WTC11 (cell line): ENCODE data around the gene BCAS1. TPM values are rescaled to one million over a fixed set of nuclear protein-coding genes. Genes with fewer than 3 reads are reported as not detected.

ENCODE experiments used
- ATAC-seq: fragments of 200-7000 bp; cut with Tn5 transposase; 2 replicates; pipeline ENCODE4 v1.10.0; 2021; ENCODE audit warnings: mild to moderate bottlenecking, moderate library complexity
- CTCF ChIA-PET: fragments of 300-600 bp; sonication (Branson Sonifier 250); formaldehyde crosslinking; loops from one replicate; lab custom pipeline; 2021; ENCODE audit warnings: antibody characterized with exemption; lab: Charles Lee
- POLR2A ChIA-PET: fragments of 350-600 bp; sonication (Branson Sonifier 250); formaldehyde crosslinking; loops from one replicate; lab custom pipeline; 2021; ENCODE audit warnings: antibody characterized with exemption; lab: Charles Lee
- DNase-seq: peaks from one replicate; pipeline ENCODE4 v3.0.0; 2021; ENCODE audit warnings: low spot score
- H3K27ac Mint-ChIP-seq: 2 replicates; pipeline ENCODE4 v1.8.0; 2021; ENCODE audit warnings: mixed read lengths
- H3K27me3 Mint-ChIP-seq: 2 replicates; pipeline ENCODE4 v1.8.0; 2021; ENCODE audit warnings: low read depth, mild to moderate bottlenecking, moderate library complexity, mixed read lengths
- H3K36me3 Mint-ChIP-seq: 2 replicates; pipeline ENCODE4 v1.8.0; 2021; ENCODE audit warnings: mixed read lengths
- H3K4me1 Mint-ChIP-seq: 2 replicates; pipeline ENCODE4 v1.8.0; 2022; ENCODE audit warnings: mixed read lengths
- H3K4me3 Mint-ChIP-seq: 2 replicates; pipeline ENCODE4 v1.8.0; 2021; ENCODE audit warnings: mild to moderate bottlenecking, moderate library complexity, mixed read lengths
- H3K9me3 Mint-ChIP-seq: 2 replicates; pipeline ENCODE4 v1.8.0; 2021; ENCODE audit warnings: mixed read lengths
- ELF4 ChIP-seq: sonication (generic); formaldehyde crosslinking; IDR thresholded peaks from 2 replicates; pipeline ENCODE4 v1.8.1; 2022; ENCODE audit warnings: low read depth, mild to moderate bottlenecking, moderate library complexity, missing genetic modification reagents
- FOXJ3 ChIP-seq: sonication (generic); formaldehyde crosslinking; IDR thresholded peaks from 2 replicates; pipeline ENCODE4 v1.9.0; 2021; ENCODE audit warnings: missing genetic modification reagents, mild to moderate bottlenecking, borderline replicate concordance
- GRHL2 ChIP-seq: fragments of 250-450 bp; sonication (Bioruptor Pico); IDR thresholded peaks from 2 replicates; pipeline ENCODE4 v1.8.0; 2022; ENCODE audit warnings: mild to moderate bottlenecking, moderate library complexity; ENCODE audit not compliant: insufficient replicate concordance, severe bottlenecking
- GTF2I ChIP-seq: fragments of 250-450 bp; sonication (Bioruptor Pico); conservative IDR thresholded peaks from 2 replicates; pipeline ENCODE4 v1.4.0; 2021; ENCODE audit warnings: mild to moderate bottlenecking
- JAZF1 ChIP-seq: fragments of 250-450 bp; sonication (Bioruptor Pico); IDR thresholded peaks from 2 replicates; pipeline ENCODE4 v1.9.0; 2021; ENCODE audit warnings: moderate library complexity, mild to moderate bottlenecking, inconsistent platforms
- KAT7 ChIP-seq: sonication (generic); formaldehyde crosslinking; IDR thresholded peaks from 2 replicates; pipeline ENCODE4 v1.8.1; 2023; ENCODE audit warnings: missing genetic modification reagents, mild to moderate bottlenecking, borderline replicate concordance
- OVOL2 ChIP-seq: fragments of 250-450 bp; sonication (Bioruptor Pico); IDR thresholded peaks from 2 replicates; pipeline ENCODE4 v1.9.0; 2021; ENCODE audit warnings: mild to moderate bottlenecking, borderline replicate concordance
- SMAD4 ChIP-seq: sonication (generic); formaldehyde crosslinking; IDR thresholded peaks from 2 replicates; pipeline ENCODE4 v1.8.0; 2022; ENCODE audit warnings: mild to moderate bottlenecking, missing genetic modification reagents
- TEAD4 ChIP-seq: sonication (generic); formaldehyde crosslinking; IDR thresholded peaks from 2 replicates; pipeline ENCODE4 v1.8.0; 2022; ENCODE audit warnings: mild to moderate bottlenecking, missing genetic modification reagents
- ZBTB21 ChIP-seq: sonication (generic); formaldehyde crosslinking; IDR thresholded peaks from 2 replicates; pipeline ENCODE4 v1.8.1; 2023; ENCODE audit warnings: mild to moderate bottlenecking, missing genetic modification reagents, borderline replicate concordance
- ZNF423 ChIP-seq: fragments of 250-450 bp; sonication (Bioruptor Pico); IDR thresholded peaks from 2 replicates; pipeline ENCODE4 v2.1.2; 2022; ENCODE audit warnings: mild to moderate bottlenecking, moderate library complexity
- total RNA-seq: library from RNA; stranded (reverse); gene quantifications from 3 replicates; pipeline ENCODE4 v1.2.3, GENCODE V29; 2021
- TF ChIP-seq, protein P1 (sequence below): sonication (generic); formaldehyde crosslinking; IDR thresholded peaks from 2 replicates; pipeline ENCODE4 v1.8.0; 2023; ENCODE audit warnings: missing genetic modification reagents, mild to moderate bottlenecking, borderline replicate concordance
- TF ChIP-seq, protein P2 (sequence below): sonication (generic); formaldehyde crosslinking; IDR thresholded peaks from 2 replicates; pipeline ENCODE4 v1.8.0; 2023; ENCODE audit warnings: mild to moderate bottlenecking, missing genetic modification reagents
- TF ChIP-seq, protein P3 (sequence below): sonication (generic); formaldehyde crosslinking; IDR thresholded peaks from 2 replicates; pipeline ENCODE4 v1.8.1; 2023; ENCODE audit warnings: mild to moderate bottlenecking, missing genetic modification reagents, moderate library complexity
- TF ChIP-seq, protein P4 (sequence below): fragments of 250-450 bp; sonication (Bioruptor Pico); IDR thresholded peaks from 2 replicates; pipeline ENCODE4 v1.9.0; 2021; ENCODE audit warnings: mild to moderate bottlenecking
- TF ChIP-seq, protein P5 (sequence below): sonication (generic); formaldehyde crosslinking; IDR thresholded peaks from 2 replicates; pipeline ENCODE4 v1.8.1; 2022; ENCODE audit warnings: mild to moderate bottlenecking, missing genetic modification reagents, moderate library complexity, borderline replicate concordance
- TF ChIP-seq, protein P6 (sequence below): fragments of 250-450 bp; sonication (Bioruptor Pico); IDR thresholded peaks from 2 replicates; pipeline ENCODE4 v2.1.2; 2022; ENCODE audit warnings: mild to moderate bottlenecking, moderate library complexity
- TF ChIP-seq, protein P7 (sequence below): fragments of 250-450 bp; sonication (Bioruptor Pico); IDR thresholded peaks from 2 replicates; pipeline ENCODE4 v1.9.0; 2021; ENCODE audit warnings: mild to moderate bottlenecking, borderline replicate concordance

Gene BCAS1
- total RNA-seq, 1 experiment from 2014 or later = 0.11 TPM

DNA sequence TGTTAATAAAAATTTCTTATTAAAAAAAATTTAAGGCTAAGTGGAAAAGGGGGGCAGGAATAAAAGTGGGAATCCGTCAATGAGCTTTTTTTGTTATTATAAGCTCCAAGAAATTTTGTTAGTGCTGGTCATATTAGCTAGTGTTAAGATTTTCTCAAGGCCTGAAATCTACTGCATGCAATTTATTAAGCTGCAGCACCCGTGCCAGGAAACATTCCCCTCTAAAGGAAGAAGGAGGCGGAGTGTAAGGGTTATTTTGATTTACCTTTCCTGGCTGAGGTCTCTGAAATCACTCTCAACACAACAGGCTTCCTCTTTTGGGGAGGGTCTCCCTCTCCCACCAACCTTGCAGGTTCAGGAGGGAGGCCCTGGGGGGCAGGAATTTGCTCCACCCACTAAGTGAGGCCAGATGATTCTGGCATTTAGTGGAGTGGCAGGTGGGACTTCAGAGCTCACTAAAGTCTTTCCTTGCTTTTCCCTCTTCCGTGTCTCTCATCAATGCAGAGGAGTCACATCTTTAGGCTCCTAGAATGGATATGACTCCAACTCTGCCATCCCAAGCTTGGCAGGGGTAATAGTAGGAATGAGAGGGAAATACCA, 168.8 kb downstream of the BCAS1 start:
- no peaks in the 10 kb centered on the region for H3K36me3 Mint-ChIP-seq
- POLR2A ChIA-PET = interaction anchor here (0.6 kb wide), 1 partner anchor 89 kb away, joined by 3 read pairs; no protein-coding TSS in a partner anchor
- peak overlapping the region; percentile 70; the same call in 1 of the 2 replicates for H3K27ac Mint-ChIP-seq
- no peak for DNase-seq
- no peak; the same call in 1 of the 2 replicates for ATAC-seq
- H3K27me3 Mint-ChIP-seq = no peaks in the 10 kb centered on the region; the same call in 1 of the 2 replicates
- no peaks in the 10 kb centered on the region for H3K9me3 Mint-ChIP-seq
- H3K4me3 Mint-ChIP-seq = no peak overlapping the region
- CTCF ChIA-PET = interaction anchor here (0.5 to 6.7 kb wide), 5 partner anchors 14 to 292 kb away, joined by 3 to 68 read pairs (median 4); no protein-coding TSS in a partner anchor
- H3K4me1 Mint-ChIP-seq = peaks cover 43% of the 10 kb centered on the region
- TF ChIP-seq GTF2I (CRISPR knock-in tag) (no peak), KAT7 (no peak), GRHL2 (CRISPR knock-in tag) (no peak), FOXJ3 (no peak), ELF4 (no peak), ZNF423 (CRISPR knock-in tag) (no peak), TEAD4 (CRISPR knock-in tag) (no peak), JAZF1 (CRISPR knock-in tag) (no peak), SMAD4 (CRISPR knock-in tag) (no peak), ZBTB21 (CRISPR knock-in tag) (no peak), OVOL2 (CRISPR knock-in tag) (no peak)
- TF ChIP-seq, protein P1, sequence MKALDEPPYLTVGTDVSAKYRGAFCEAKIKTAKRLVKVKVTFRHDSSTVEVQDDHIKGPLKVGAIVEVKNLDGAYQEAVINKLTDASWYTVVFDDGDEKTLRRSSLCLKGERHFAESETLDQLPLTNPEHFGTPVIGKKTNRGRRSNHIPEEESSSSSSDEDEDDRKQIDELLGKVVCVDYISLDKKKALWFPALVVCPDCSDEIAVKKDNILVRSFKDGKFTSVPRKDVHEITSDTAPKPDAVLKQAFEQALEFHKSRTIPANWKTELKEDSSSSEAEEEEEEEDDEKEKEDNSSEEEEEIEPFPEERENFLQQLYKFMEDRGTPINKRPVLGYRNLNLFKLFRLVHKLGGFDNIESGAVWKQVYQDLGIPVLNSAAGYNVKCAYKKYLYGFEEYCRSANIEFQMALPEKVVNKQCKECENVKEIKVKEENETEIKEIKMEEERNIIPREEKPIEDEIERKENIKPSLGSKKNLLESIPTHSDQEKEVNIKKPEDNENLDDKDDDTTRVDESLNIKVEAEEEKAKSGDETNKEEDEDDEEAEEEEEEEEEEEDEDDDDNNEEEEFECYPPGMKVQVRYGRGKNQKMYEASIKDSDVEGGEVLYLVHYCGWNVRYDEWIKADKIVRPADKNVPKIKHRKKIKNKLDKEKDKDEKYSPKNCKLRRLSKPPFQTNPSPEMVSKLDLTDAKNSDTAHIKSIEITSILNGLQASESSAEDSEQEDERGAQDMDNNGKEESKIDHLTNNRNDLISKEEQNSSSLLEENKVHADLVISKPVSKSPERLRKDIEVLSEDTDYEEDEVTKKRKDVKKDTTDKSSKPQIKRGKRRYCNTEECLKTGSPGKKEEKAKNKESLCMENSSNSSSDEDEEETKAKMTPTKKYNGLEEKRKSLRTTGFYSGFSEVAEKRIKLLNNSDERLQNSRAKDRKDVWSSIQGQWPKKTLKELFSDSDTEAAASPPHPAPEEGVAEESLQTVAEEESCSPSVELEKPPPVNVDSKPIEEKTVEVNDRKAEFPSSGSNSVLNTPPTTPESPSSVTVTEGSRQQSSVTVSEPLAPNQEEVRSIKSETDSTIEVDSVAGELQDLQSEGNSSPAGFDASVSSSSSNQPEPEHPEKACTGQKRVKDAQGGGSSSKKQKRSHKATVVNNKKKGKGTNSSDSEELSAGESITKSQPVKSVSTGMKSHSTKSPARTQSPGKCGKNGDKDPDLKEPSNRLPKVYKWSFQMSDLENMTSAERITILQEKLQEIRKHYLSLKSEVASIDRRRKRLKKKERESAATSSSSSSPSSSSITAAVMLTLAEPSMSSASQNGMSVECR = no peak
- TF ChIP-seq, protein P2, sequence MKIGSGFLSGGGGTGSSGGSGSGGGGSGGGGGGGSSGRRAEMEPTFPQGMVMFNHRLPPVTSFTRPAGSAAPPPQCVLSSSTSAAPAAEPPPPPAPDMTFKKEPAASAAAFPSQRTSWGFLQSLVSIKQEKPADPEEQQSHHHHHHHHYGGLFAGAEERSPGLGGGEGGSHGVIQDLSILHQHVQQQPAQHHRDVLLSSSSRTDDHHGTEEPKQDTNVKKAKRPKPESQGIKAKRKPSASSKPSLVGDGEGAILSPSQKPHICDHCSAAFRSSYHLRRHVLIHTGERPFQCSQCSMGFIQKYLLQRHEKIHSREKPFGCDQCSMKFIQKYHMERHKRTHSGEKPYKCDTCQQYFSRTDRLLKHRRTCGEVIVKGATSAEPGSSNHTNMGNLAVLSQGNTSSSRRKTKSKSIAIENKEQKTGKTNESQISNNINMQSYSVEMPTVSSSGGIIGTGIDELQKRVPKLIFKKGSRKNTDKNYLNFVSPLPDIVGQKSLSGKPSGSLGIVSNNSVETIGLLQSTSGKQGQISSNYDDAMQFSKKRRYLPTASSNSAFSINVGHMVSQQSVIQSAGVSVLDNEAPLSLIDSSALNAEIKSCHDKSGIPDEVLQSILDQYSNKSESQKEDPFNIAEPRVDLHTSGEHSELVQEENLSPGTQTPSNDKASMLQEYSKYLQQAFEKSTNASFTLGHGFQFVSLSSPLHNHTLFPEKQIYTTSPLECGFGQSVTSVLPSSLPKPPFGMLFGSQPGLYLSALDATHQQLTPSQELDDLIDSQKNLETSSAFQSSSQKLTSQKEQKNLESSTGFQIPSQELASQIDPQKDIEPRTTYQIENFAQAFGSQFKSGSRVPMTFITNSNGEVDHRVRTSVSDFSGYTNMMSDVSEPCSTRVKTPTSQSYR (CRISPR knock-in tag) = no peak
- TF ChIP-seq, protein P3, sequence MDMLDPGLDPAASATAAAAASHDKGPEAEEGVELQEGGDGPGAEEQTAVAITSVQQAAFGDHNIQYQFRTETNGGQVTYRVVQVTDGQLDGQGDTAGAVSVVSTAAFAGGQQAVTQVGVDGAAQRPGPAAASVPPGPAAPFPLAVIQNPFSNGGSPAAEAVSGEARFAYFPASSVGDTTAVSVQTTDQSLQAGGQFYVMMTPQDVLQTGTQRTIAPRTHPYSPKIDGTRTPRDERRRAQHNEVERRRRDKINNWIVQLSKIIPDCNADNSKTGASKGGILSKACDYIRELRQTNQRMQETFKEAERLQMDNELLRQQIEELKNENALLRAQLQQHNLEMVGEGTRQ (CRISPR knock-in tag) = no peak
- TF ChIP-seq, protein P4, sequence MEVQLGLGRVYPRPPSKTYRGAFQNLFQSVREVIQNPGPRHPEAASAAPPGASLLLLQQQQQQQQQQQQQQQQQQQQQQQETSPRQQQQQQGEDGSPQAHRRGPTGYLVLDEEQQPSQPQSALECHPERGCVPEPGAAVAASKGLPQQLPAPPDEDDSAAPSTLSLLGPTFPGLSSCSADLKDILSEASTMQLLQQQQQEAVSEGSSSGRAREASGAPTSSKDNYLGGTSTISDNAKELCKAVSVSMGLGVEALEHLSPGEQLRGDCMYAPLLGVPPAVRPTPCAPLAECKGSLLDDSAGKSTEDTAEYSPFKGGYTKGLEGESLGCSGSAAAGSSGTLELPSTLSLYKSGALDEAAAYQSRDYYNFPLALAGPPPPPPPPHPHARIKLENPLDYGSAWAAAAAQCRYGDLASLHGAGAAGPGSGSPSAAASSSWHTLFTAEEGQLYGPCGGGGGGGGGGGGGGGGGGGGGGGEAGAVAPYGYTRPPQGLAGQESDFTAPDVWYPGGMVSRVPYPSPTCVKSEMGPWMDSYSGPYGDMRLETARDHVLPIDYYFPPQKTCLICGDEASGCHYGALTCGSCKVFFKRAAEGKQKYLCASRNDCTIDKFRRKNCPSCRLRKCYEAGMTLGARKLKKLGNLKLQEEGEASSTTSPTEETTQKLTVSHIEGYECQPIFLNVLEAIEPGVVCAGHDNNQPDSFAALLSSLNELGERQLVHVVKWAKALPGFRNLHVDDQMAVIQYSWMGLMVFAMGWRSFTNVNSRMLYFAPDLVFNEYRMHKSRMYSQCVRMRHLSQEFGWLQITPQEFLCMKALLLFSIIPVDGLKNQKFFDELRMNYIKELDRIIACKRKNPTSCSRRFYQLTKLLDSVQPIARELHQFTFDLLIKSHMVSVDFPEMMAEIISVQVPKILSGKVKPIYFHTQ (CRISPR knock-in tag) = no peak
- TF ChIP-seq, protein P5, sequence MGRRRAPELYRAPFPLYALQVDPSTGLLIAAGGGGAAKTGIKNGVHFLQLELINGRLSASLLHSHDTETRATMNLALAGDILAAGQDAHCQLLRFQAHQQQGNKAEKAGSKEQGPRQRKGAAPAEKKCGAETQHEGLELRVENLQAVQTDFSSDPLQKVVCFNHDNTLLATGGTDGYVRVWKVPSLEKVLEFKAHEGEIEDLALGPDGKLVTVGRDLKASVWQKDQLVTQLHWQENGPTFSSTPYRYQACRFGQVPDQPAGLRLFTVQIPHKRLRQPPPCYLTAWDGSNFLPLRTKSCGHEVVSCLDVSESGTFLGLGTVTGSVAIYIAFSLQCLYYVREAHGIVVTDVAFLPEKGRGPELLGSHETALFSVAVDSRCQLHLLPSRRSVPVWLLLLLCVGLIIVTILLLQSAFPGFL (CRISPR knock-in tag) = no peak
- TF ChIP-seq, protein P6, sequence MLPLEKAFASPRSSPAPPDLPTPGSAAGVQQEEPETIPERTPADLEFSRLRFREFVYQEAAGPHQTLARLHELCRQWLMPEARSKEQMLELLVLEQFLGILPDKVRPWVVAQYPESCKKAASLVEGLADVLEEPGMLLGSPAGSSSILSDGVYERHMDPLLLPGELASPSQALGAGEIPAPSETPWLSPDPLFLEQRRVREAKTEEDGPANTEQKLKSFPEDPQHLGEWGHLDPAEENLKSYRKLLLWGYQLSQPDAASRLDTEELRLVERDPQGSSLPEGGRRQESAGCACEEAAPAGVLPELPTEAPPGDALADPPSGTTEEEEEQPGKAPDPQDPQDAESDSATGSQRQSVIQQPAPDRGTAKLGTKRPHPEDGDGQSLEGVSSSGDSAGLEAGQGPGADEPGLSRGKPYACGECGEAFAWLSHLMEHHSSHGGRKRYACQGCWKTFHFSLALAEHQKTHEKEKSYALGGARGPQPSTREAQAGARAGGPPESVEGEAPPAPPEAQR (CRISPR knock-in tag) = no peak
- TF ChIP-seq, protein P7, sequence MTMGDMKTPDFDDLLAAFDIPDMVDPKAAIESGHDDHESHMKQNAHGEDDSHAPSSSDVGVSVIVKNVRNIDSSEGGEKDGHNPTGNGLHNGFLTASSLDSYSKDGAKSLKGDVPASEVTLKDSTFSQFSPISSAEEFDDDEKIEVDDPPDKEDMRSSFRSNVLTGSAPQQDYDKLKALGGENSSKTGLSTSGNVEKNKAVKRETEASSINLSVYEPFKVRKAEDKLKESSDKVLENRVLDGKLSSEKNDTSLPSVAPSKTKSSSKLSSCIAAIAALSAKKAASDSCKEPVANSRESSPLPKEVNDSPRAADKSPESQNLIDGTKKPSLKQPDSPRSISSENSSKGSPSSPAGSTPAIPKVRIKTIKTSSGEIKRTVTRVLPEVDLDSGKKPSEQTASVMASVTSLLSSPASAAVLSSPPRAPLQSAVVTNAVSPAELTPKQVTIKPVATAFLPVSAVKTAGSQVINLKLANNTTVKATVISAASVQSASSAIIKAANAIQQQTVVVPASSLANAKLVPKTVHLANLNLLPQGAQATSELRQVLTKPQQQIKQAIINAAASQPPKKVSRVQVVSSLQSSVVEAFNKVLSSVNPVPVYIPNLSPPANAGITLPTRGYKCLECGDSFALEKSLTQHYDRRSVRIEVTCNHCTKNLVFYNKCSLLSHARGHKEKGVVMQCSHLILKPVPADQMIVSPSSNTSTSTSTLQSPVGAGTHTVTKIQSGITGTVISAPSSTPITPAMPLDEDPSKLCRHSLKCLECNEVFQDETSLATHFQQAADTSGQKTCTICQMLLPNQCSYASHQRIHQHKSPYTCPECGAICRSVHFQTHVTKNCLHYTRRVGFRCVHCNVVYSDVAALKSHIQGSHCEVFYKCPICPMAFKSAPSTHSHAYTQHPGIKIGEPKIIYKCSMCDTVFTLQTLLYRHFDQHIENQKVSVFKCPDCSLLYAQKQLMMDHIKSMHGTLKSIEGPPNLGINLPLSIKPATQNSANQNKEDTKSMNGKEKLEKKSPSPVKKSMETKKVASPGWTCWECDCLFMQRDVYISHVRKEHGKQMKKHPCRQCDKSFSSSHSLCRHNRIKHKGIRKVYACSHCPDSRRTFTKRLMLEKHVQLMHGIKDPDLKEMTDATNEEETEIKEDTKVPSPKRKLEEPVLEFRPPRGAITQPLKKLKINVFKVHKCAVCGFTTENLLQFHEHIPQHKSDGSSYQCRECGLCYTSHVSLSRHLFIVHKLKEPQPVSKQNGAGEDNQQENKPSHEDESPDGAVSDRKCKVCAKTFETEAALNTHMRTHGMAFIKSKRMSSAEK (CRISPR knock-in tag) = no peak
